Suppressor macrophage (primary cell): Measurements from ENCODE around the gene MEI1.

Experiments used
- DNase-seq, 4 experiments: peaks; one replicate each; pipeline ENCODE4 v3.0.0-alpha.2; 2020 to 2022

The MEI1 gene

GRCh38 chr22:41752011-41752970 lies 53.0 kb downstream of the MEI1 start:
- DNase-seq: peak; percentile 53 to 69 (median 64)

GRCh38 chr22:41753984-41754383 lies 54.7 kb downstream of the MEI1 start:
- no peak for DNase-seq

GRCh38 chr22:41757502-41757901 lies 58.2 kb downstream of the MEI1 start:
- DNase-seq: peak; percentile 54 to 72 (median 68)

GRCh38 chr22:41758231-41758630 lies 58.9 kb downstream of the MEI1 start:
- DNase-seq: no peak

- peak in 3 of 4 experiments; percentile 32 to 64 (median 43) for DNase-seq
Observed at GRCh38 chr22:41762980-41763779, 63.9 kb downstream of the MEI1 start.

- DNase-seq: no peak
Observed at GRCh38 chr22:41766476-41766875, 67.2 kb downstream of the MEI1 start.

- DNase-seq: peak; percentile 81 to 94 (median 87)
Observed at GRCh38 chr22:41768430-41768829, 69.1 kb downstream of the MEI1 start.

GRCh38 chr22:41770715-41771468 lies 71.6 kb downstream of the MEI1 start:
- DNase-seq: peak; percentile 28 to 65 (median 61)

GRCh38 chr22:41772198-41772597 lies 72.9 kb downstream of the MEI1 start:
- no peak for DNase-seq

- DNase-seq: peak in 2 of 4 experiments; percentile 34 to 44
Observed at GRCh38 chr22:41772645-41773044, 73.3 kb downstream of the MEI1 start.

- DNase-seq: no peak
Observed at GRCh38 chr22:41775338-41775737, 76.0 kb downstream of the MEI1 start.

- peak in 1 of 4 experiments; percentile 11 for DNase-seq
Observed at GRCh38 chr22:41775976-41776375, 76.7 kb downstream of the MEI1 start.

GRCh38 chr22:41776381-41776780 lies 77.1 kb downstream of the MEI1 start:
- no peak for DNase-seq

GRCh38 chr22:41777749-41778425 lies 78.6 kb downstream of the MEI1 start:
- peak; percentile 79 to 94 (median 85) for DNase-seq

- DNase-seq: peak in 1 of 4 experiments; percentile 45
Observed at GRCh38 chr22:41779929-41780505, 80.7 kb downstream of the MEI1 start.

GRCh38 chr22:41780746-41781505 lies 81.6 kb downstream of the MEI1 start:
- peak; percentile 92 to 98 (median 96) for DNase-seq

GRCh38 chr22:41781507-41781906 lies 82.2 kb downstream of the MEI1 start:
- DNase-seq: peak in 1 of 4 experiments; percentile 27

- DNase-seq: peak in 3 of 4 experiments; percentile 35 to 43 (median 37)
Observed at GRCh38 chr22:41782316-41782715, 83.0 kb downstream of the MEI1 start.

- DNase-seq: peak in 1 of 4 experiments; percentile 34
Observed at GRCh38 chr22:41782751-41783150, 83.4 kb downstream of the MEI1 start.

- DNase-seq: no peak
Observed at GRCh38 chr22:41787331-41787730, 88.0 kb downstream of the MEI1 start.

GRCh38 chr22:41793871-41794270 lies 94.6 kb downstream of the MEI1 start:
- DNase-seq: no peak
